Measurements from ENCODE around the gene FOLR3.
"Not testable (repeated sequence)": the region's sequence is repeated elsewhere in the genome, so short reads cannot be mapped to it uniquely, and the experiment has no call there.

FOLR3 gene

DNA sequence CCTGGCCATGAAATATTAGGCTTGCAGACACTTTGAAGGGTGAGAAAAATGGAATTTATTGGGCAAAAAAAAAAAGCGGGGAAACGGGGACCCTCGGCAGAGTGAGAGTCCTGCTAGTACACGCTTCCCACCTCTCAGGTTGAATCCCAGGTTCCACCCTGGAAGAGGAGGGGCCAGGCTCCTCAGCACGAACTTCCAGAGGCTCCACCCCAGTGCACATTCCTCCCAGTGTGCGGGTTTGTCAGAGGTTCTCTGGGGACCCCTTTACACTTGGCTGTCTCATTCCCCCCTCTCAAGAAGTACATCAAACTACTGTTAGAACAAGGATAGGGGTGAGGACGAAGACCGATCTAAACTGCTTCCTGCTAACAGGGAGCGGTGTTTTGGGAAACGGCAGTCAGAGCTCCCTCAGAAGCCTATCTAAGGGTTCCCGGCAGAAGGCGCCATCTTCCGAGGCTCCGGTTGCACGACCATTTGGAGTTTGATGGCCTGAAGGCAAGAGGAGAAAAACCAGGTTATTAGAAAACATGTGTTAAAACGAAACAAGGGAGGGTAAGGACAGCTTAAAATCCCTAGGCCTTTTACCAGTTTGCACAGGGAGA is 27.5 kb downstream of the FOLR3 start:
- no peak for DNase-seq
- TF ChIP-seq GATA1 (IDR thresholded peaks at IDR 0.05; ENCODE audit: low read depth, low read length) (no peak), POLR2A (IDR thresholded peaks at IDR 0.05; ENCODE audit: low read length) (no peak)

- not testable (repeated sequence) for DNase-seq
Observed at GRCh38 chr11:72164187-72164586, 28.7 kb downstream of the FOLR3 start.

GRCh38 chr11:72169046-72169555 is 33.6 kb downstream of the FOLR3 start:
- not testable (repeated sequence) for DNase-seq

GRCh38 chr11:72169754-72170153 is 34.2 kb downstream of the FOLR3 start:
- DNase-seq = not testable (repeated sequence)

DNA sequence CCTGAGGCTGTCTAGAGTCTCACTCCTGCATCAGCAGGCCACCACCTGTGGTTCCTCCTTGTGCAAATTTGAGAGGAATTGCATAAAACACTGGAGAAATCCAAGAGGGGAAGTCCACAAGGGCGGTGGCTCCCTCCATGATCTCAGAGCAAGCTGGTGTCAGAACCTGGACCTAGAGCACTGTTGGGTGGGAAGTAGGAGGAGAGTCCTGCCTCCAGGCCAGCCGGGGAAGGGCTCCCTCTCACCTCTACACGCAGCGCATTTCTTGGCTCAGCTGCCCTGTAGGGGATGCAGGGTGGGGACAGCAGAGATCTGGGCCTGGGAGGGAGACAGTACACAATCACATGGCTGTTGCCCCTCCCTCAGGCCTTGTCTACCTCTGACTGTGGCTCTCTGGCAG is 36.5 kb downstream of the FOLR3 start:
- not testable (repeated sequence) for DNase-seq

GRCh38 chr11:72173291-72173690 is 37.8 kb downstream of the FOLR3 start:
- TF ChIP-seq POLR2A (IDR thresholded peaks at IDR 0.05; ENCODE audit: low read length) (no peak), GATA1 (IDR thresholded peaks at IDR 0.05; ENCODE audit: low read depth, low read length) (no peak)
- no peak for DNase-seq

- no peak for DNase-seq
- TF ChIP-seq GATA1 (IDR thresholded peaks at IDR 0.05; ENCODE audit: low read depth, low read length) = no peak
- TF ChIP-seq POLR2A (IDR thresholded peaks at IDR 0.05; ENCODE audit: low read length) = no peak
Observed at GRCh38 chr11:72174302-72175070, 39.0 kb downstream of the FOLR3 start.

DNA sequence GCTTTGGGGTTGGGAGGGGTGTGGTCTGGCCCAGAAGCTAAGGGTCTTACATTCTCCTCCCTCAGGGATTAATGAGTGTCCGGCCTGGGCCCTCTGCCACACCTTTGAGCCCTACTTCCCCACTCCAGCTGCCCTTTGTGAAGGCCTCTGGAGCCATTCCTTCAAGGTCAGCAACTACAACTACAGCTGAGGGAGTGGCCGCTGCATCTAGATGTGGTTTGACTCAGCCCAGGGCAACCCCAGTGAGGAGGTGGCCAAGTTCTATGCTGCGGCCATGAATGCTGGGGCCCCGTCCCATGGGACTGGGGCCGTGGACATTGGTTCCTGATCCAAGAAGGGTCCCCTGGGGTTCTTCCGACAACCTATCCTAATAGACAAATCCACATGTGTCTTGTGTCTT is 42.1 kb downstream of the FOLR3 start:
- DNase-seq = no peak
- no peak for TF ChIP-seq POLR2A (IDR thresholded peaks at IDR 0.05; ENCODE audit: low read length)
- TF ChIP-seq GATA1 (IDR thresholded peaks at IDR 0.05; ENCODE audit: low read depth, low read length) = no peak

DNA sequence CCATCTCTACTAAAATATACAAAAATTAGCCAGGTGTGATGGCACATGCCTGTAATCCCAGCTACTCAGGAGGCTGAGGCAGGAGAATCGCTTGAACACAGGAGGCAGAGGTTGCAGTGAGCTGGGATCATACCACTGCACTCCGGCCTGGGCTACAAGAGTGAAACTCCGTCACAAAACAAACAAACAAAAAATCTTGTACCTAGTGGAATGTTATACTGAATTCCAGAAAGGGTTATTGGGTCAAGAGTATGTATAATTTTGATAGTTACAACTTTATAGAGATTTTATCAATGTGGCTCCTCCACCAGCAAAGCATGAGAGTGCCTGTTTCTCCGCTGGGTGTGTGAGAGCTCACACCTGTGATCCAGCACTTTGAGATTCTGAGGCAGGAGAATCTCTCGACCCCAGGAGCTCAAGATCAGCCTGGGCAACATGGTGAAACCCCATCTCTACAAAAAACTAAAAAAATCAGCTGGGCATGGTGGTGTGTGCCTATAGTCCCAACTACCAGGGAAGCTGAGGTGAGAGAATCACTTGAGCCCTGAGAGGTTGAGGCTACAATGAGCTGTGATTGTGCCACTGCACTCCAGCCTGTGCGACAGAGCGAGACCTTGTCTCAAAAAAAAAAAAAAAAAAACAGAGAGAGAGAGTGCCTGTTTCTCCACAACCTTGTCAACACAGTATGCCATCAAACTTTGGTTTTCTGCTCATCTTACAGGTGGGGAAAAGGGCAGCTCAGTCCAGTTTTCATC is 43.7 kb downstream of the FOLR3 start:
- TF ChIP-seq POLR2A (IDR thresholded peaks at IDR 0.05; ENCODE audit: low read length) (no peak), GATA1 (IDR thresholded peaks at IDR 0.05; ENCODE audit: low read depth, low read length) (no peak)

GRCh38 chr11:72179804-72180396 is 44.4 kb downstream of the FOLR3 start:
- DNase-seq = no peak
- TF ChIP-seq GATA1 (IDR thresholded peaks at IDR 0.05; ENCODE audit: low read depth, low read length) = no peak
- no peak for TF ChIP-seq POLR2A (IDR thresholded peaks at IDR 0.05; ENCODE audit: low read length)

More for the DNA sequence above, 43.7 kb downstream of the FOLR3 start:
- no peak for DNase-seq

DNA sequence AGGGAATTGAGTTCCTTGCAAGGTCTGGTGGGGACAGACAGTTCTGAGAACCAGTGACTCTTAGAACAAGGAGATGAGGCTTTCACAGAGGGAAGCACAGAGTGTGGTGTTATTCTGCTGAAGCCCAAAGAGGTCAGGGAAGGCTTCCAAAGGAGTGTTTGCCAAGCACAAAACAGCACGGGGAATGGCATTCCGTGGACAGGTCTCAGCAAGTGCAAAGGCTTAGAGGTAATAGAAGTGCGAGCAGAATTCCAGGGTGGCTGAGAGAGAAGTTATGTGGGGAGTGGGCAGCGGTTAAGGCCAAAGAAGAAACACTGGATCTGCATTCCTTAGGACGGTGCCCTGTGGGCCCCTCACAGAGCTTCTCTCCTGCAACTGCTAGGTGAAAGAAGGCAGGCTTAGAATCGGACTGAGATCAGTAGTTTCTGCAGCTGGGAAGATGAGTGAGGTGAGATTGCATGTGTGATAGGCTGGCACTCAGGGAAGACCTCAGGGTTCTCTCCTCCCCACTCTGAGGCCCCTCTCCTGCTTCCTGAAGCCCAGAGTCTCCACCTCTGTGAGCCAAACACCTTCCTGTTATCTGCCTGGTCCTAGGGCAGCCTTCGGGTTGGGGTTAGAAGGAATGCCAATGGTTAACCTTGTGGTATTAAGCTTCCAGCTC is 45.5 kb downstream of the FOLR3 start:
- DNase-seq = not testable (repeated sequence)

DNA sequence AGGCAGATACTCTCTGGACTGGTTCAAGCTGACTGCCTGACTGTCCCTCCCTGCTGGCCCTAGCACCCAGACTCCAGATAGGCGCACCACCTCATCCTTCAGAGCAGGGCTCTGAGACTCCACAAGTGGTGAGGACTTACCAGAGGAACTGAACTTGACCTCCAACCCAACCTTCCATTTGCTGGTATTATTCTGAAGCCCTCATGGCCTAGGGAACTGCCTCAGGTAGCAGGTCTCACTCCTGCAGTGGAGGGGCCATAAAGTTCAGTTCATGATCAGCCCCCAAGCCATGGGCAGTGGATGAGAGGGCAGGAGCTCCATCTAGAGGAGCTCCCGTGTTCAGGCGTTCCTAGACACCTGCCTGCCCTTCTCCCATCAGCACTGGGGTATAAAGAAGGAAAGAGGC is 46.0 kb downstream of the FOLR3 start:
- peak; percentile 9 to 10 for DNase-seq

GRCh38 chr11:72188267-72188666 is 52.7 kb downstream of the FOLR3 start:
- no peak for DNase-seq
- no peak for TF ChIP-seq GATA1 (IDR thresholded peaks at IDR 0.05; ENCODE audit: low read depth, low read length)
- TF ChIP-seq POLR2A (IDR thresholded peaks at IDR 0.05; ENCODE audit: low read length) = no peak
